OCI-LY1 (cell line): Measurements from ENCODE around the gene CEACAM16.

Experiments used
- H2AFZ ChIP-seq: fragments of 200-600 bp; sonication (generic), shearing (Covaris generic); 2 replicates; pipeline ENCODE4 v1.6.0; 2014; ENCODE audit warnings: antibody characterized with exemption, mild to moderate bottlenecking, low read length
- H3F3A ChIP-seq: fragments of 200-600 bp; sonication (generic), shearing (Covaris generic); 2 replicates; pipeline ENCODE4 v1.6.0; 2014; ENCODE audit warnings: mild to moderate bottlenecking, antibody characterized with exemption, low read length, moderate library complexity; ENCODE audit not compliant: insufficient read depth
- H3K27ac ChIP-seq: fragments of 200-600 bp; sonication (generic); 2 replicates; pipeline ENCODE4 v1.5.1; 2014; ENCODE audit warnings: low read length, mixed run types, mild to moderate bottlenecking, low read depth; ENCODE audit not compliant: poor library complexity, severe bottlenecking
- H3K27me3 ChIP-seq: fragments of 200-600 bp; sonication (generic); 2 replicates; pipeline ENCODE4 v1.6.0; 2014; ENCODE audit warnings: antibody characterized with exemption, mild to moderate bottlenecking, low read length, moderate library complexity; ENCODE audit not compliant: insufficient read depth
- H3K36me3 ChIP-seq: fragments of 200-600 bp; sonication (generic); 2 replicates; pipeline ENCODE4 v1.6.1; 2014; ENCODE audit warnings: mild to moderate bottlenecking, antibody characterized with exemption, low read length, moderate library complexity, mixed read lengths; ENCODE audit not compliant: insufficient read depth
- H3K4me1 ChIP-seq: fragments of 200-600 bp; sonication (generic); 2 replicates; pipeline ENCODE4 v1.5.1; 2014; ENCODE audit warnings: mild to moderate bottlenecking, low read length, moderate library complexity; ENCODE audit not compliant: insufficient read depth, severe bottlenecking
- H3K4me2 ChIP-seq: fragments of 200-600 bp; sonication (generic), shearing (Covaris generic); 2 replicates; pipeline ENCODE4 v1.6.1; 2014; ENCODE audit warnings: low read length
- H3K4me3 ChIP-seq: fragments of 200-600 bp; sonication (generic); 2 replicates; pipeline ENCODE4 v1.5.1; 2014; ENCODE audit warnings: low read length, low read depth, mild to moderate bottlenecking, mixed read lengths; ENCODE audit not compliant: poor library complexity, severe bottlenecking
- H3K79me2 ChIP-seq: fragments of 200-600 bp; shearing (Covaris generic); 2 replicates; pipeline ENCODE4 v1.6.1; 2016; ENCODE audit warnings: mixed run types, low read length, mixed read lengths; ENCODE audit not compliant: insufficient read depth
- H3K9ac ChIP-seq: fragments of 200-600 bp; sonication (generic), shearing (Covaris generic); 2 replicates; pipeline ENCODE4 v1.6.1; 2014; ENCODE audit warnings: mild to moderate bottlenecking, low read length, mixed read lengths
- H3K9me2 ChIP-seq: fragments of 200-600 bp; sonication (generic), shearing (Covaris generic); 2 replicates; pipeline ENCODE4 v1.6.1; 2014; ENCODE audit warnings: low read depth, mild to moderate bottlenecking, low read length, mixed read lengths
- H3K9me3 ChIP-seq: fragments of 200-600 bp; shearing (Covaris generic); 2 replicates; pipeline ENCODE4 v1.6.1; 2014; ENCODE audit warnings: low read length, mixed read lengths
- H4K20me1 ChIP-seq: fragments of 200-600 bp; sonication (generic), shearing (Covaris generic); 2 replicates; pipeline ENCODE4 v1.6.0; 2016; ENCODE audit warnings: mild to moderate bottlenecking, low read length; ENCODE audit not compliant: insufficient read depth
- CTCF ChIP-seq: fragments of 200-600 bp; sonication (generic), shearing (Covaris generic); IDR thresholded peaks from 2 replicates; pipeline ENCODE4 v1.5.1; 2017; ENCODE audit warnings: mild to moderate bottlenecking, antibody characterized with exemption, low read length, moderate library complexity, mixed read lengths
- EZH2 ChIP-seq: fragments of 200-600 bp; sonication (generic), shearing (Covaris generic); IDR thresholded peaks from 2 replicates; pipeline ENCODE4 v1.8.0; 2017; ENCODE audit warnings: borderline replicate concordance, mixed run types, mild to moderate bottlenecking, antibody characterized with exemption, low read length, moderate library complexity, mixed read lengths

CEACAM16 gene

GRCh38 chr19:44660081-44660480, 38.9 kb upstream of the CEACAM16 start:
- no peaks in the 10 kb centered on the region for H3K9me3 ChIP-seq
- H3K4me3 ChIP-seq, result no peak overlapping the region
- no peak overlapping the region for H3K4me2 ChIP-seq
- H3K4me1 ChIP-seq, result no peaks in the 10 kb centered on the region
- no peak overlapping the region for H2AFZ ChIP-seq
- H3F3A ChIP-seq, result no peaks in the 10 kb centered on the region
- H3K27me3 ChIP-seq, result 0 out of 2 replicates have a peak, but pooled peaks cover 5% of the 10 kb centered on the region
- H3K9ac ChIP-seq, result no peak overlapping the region
- no peak overlapping the region for H3K27ac ChIP-seq
- no peaks in the 10 kb centered on the region for H3K79me2 ChIP-seq
- no peaks in the 10 kb centered on the region for H4K20me1 ChIP-seq
- no peaks in the 10 kb centered on the region for H3K9me2 ChIP-seq
- H3K36me3 ChIP-seq, result no peaks in the 10 kb centered on the region
- no peak for TF ChIP-seq EZH2
- no peak for TF ChIP-seq CTCF

- H3F3A ChIP-seq, result no peaks in the 10 kb centered on the region
- no peak overlapping the region for H2AFZ ChIP-seq
- no peak overlapping the region for H3K4me2 ChIP-seq
- no peaks in the 10 kb centered on the region for H3K79me2 ChIP-seq
- H4K20me1 ChIP-seq, result no peaks in the 10 kb centered on the region
- no peak overlapping the region for H3K9ac ChIP-seq
- no peak for TF ChIP-seq EZH2
- TF ChIP-seq CTCF, result no peak
- H3K4me1 ChIP-seq, result no peaks in the 10 kb centered on the region
- H3K9me2 ChIP-seq, result no peaks in the 10 kb centered on the region
- H3K9me3 ChIP-seq, result no peaks in the 10 kb centered on the region
- peaks cover 5% of the 10 kb centered on the region; the same call in 1 of the 2 replicates for H3K27me3 ChIP-seq
- H3K4me3 ChIP-seq, result no peak overlapping the region
- no peaks in the 10 kb centered on the region for H3K36me3 ChIP-seq
- no peak overlapping the region for H3K27ac ChIP-seq
These were observed 37.7 kb upstream of the CEACAM16 start for GRCh38 chr19:44661205-44661604.

GRCh38 chr19:44661904-44662303, 37.0 kb upstream of the CEACAM16 start:
- Histone ChIP-seq H3K27me3 (peaks cover 5% of the 10 kb centered on the region; the same call in 1 of the 2 replicates), H3K9me3 (no peaks in the 10 kb centered on the region), H3K79me2 (no peaks in the 10 kb centered on the region), H4K20me1 (no peaks in the 10 kb centered on the region), H3F3A (no peaks in the 10 kb centered on the region), H3K9me2 (no peaks in the 10 kb centered on the region), H2AFZ (no peak overlapping the region), H3K27ac (no peak overlapping the region), H3K36me3 (no peaks in the 10 kb centered on the region), H3K4me2 (no peak overlapping the region), H3K4me3 (no peak overlapping the region), H3K4me1 (no peaks in the 10 kb centered on the region), H3K9ac (no peak overlapping the region)
- no peak for TF ChIP-seq CTCF
- TF ChIP-seq EZH2, result no peak
